Neuronal stem cell (in vitro differentiated cells): Measurements from ENCODE around the gene BRD1.

Experiments used
- DNase-seq: peaks from one replicate; pipeline ENCODE4 v3.0.0-alpha.2; 2013; ENCODE audit warnings: low spot score
- H2AFZ ChIP-seq: one replicate; pipeline ENCODE4 v1.6.1; 2013; ENCODE audit warnings: mild to moderate bottlenecking, low read length, inconsistent platforms
- H2AK5ac ChIP-seq: 2 replicates; pipeline ENCODE4 v1.6.1; 2013; ENCODE audit warnings: low read depth, mild to moderate bottlenecking, inconsistent platforms, low read length, moderate library complexity, mixed read lengths
- H2BK120ac ChIP-seq: 2 replicates; pipeline ENCODE4 v1.6.1; 2013; ENCODE audit warnings: low read depth, mild to moderate bottlenecking, inconsistent platforms, low read length, moderate library complexity, mixed read lengths
- H2BK12ac ChIP-seq: one replicate; pipeline ENCODE4 v1.6.1; 2013; ENCODE audit warnings: low read length, inconsistent platforms
- H2BK15ac ChIP-seq: 2 replicates; pipeline ENCODE4 v1.6.1; 2013; ENCODE audit warnings: mild to moderate bottlenecking, low read length, inconsistent platforms, mixed read lengths
- H2BK5ac ChIP-seq: one replicate; pipeline ENCODE4 v1.6.1; 2013; ENCODE audit warnings: inconsistent platforms, mild to moderate bottlenecking, low read length, moderate library complexity
- H3K14ac ChIP-seq: one replicate; pipeline ENCODE4 v1.6.1; 2013; ENCODE audit warnings: low read length, inconsistent platforms
- H3K18ac ChIP-seq: 2 replicates; pipeline ENCODE4 v1.6.1; 2013; ENCODE audit warnings: low read length, inconsistent platforms
- H3K23ac ChIP-seq: 2 replicates; pipeline ENCODE4 v1.6.1; 2013; ENCODE audit warnings: low read depth, mild to moderate bottlenecking, mixed read lengths, low read length, inconsistent platforms; ENCODE audit not compliant: poor library complexity
- H3K27ac ChIP-seq: replicated peaks from 3 replicates; pipeline ENCODE4 v1.5.1; 2013; ENCODE audit warnings: low read length, inconsistent platforms
- H3K27me3 ChIP-seq, 3 experiments: 2 replicates each; pipeline ENCODE4 v1.6.1; 2013; ENCODE audit warnings: low read length in 3 of 3, mild to moderate bottlenecking in 2 of 3, inconsistent platforms in 1 of 3, low read depth in 1 of 3, mixed read lengths in 1 of 3, moderate library complexity in 1 of 3; ENCODE audit not compliant: control insufficient read depth in 3 of 3, insufficient read depth in 3 of 3
- H3K36me3 ChIP-seq, 2 donors: replicated peaks in 1 of 2; 2 replicates each; pipeline ENCODE4 v1.6.1; 2013; ENCODE audit warnings: low read length in 2 of 2; ENCODE audit not compliant: control insufficient read depth in 2 of 2, insufficient read depth in 2 of 2
- H3K4ac ChIP-seq: 2 replicates; pipeline ENCODE4 v1.6.1; 2013; ENCODE audit warnings: inconsistent platforms, mild to moderate bottlenecking, low read length, moderate library complexity
- H3K4me1 ChIP-seq, 2 donors: 1 replicate in 1 of 2; 2 replicates in 1 of 2; pipeline ENCODE4 v1.6.1; 2013; ENCODE audit warnings: low read length in 2 of 2, low read depth in 1 of 2; ENCODE audit not compliant: control insufficient read depth in 2 of 2, insufficient read depth in 1 of 2
- H3K4me2 ChIP-seq: one replicate; pipeline ENCODE4 v1.6.1; 2013; ENCODE audit warnings: mild to moderate bottlenecking, low read length, inconsistent platforms; ENCODE audit not compliant: insufficient read depth, poor library complexity, severe bottlenecking
- H3K4me3 ChIP-seq, 2 donors: 2 replicates each; pipeline ENCODE4 v1.5.1; 2013; ENCODE audit warnings: low read length in 2 of 2, mild to moderate bottlenecking in 2 of 2, inconsistent platforms in 1 of 2, moderate library complexity in 1 of 2
- H3K79me1 ChIP-seq: one replicate; pipeline ENCODE4 v1.6.1; 2013; ENCODE audit warnings: low read depth, mild to moderate bottlenecking, inconsistent platforms, low read length, moderate library complexity
- H3K9ac ChIP-seq: one replicate; pipeline ENCODE4 v1.6.1; 2013; ENCODE audit warnings: mild to moderate bottlenecking, low read depth, low read length, inconsistent platforms; ENCODE audit not compliant: poor library complexity
- H3K9me3 ChIP-seq, 2 donors: replicated peaks in 1 of 2; 2 replicates each; pipeline versions ENCODE3 to v1.6.1; 2013; ENCODE audit warnings: low read length in 2 of 2, mild to moderate bottlenecking in 2 of 2, inconsistent platforms in 1 of 2, low read depth in 1 of 2, mixed read lengths in 1 of 2, moderate library complexity in 1 of 2; ENCODE audit not compliant: control insufficient read depth in 2 of 2, insufficient read depth in 1 of 2
- H4K8ac ChIP-seq: one replicate; pipeline ENCODE4 v1.6.1; 2013; ENCODE audit warnings: low read depth, mild to moderate bottlenecking, inconsistent platforms, low read length, moderate library complexity
- H4K91ac ChIP-seq: one replicate; pipeline ENCODE4 v1.6.1; 2013; ENCODE audit warnings: low read length, low read depth, mild to moderate bottlenecking, inconsistent platforms; ENCODE audit not compliant: poor library complexity
- WGBS, 2 donors: extraction: QIAGEN DNeasy Blood & Tissue Kit; methylation state at CpG; one replicate each; pipeline ENCODE4 v1.1.7; 2013; ENCODE audit warnings: missing lambda C conversion rate in 2 of 2, mixed read lengths in 1 of 2; ENCODE audit not compliant: insufficient read length in 2 of 2, insufficient replicate concordance in 1 of 2; ENCODE audit errors: extremely low coverage in 2 of 2; 5-methylcytosine and 5-hydroxymethylcytosine counted together

BRD1 gene

DNA sequence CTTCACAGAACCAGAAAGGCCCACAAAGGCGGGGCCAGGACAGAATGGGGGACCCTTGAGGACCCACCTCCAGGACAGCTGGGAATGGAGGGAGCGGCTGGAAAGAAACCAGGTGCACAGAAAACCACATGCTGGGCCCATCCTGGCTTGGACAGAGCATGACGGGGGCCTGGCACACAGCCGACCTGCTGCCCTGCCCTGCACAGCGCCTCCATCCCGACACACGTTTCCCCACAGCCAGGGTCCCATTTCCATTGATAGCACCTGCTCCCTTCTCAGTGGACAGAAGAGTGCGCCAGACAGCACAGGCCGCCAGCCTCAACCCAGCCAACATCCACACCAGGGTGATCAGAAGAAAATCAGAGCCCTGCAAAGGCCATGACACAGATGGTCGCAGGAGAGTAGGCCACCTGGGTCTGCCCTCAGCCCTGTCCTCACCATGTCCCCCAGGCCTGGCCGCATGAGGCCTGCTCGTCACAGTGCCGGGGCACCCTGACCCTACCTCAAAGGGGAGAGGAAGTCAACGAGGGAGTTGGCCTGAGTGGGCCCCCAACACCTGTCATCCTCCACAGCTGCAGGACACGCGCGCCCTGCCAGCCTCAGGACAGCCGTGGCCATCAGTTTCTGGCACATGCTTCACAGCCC lies 28.1 kb downstream of the BRD1 start:
- Histone ChIP-seq H3K36me3 (peaks cover 48 to 95% of the 10 kb centered on the region in 2 donors), H3K4ac (no peak overlapping the region), H3K9me3 (peaks cover 0 to 2% of the 10 kb centered on the region in 2 donors)

DNA sequence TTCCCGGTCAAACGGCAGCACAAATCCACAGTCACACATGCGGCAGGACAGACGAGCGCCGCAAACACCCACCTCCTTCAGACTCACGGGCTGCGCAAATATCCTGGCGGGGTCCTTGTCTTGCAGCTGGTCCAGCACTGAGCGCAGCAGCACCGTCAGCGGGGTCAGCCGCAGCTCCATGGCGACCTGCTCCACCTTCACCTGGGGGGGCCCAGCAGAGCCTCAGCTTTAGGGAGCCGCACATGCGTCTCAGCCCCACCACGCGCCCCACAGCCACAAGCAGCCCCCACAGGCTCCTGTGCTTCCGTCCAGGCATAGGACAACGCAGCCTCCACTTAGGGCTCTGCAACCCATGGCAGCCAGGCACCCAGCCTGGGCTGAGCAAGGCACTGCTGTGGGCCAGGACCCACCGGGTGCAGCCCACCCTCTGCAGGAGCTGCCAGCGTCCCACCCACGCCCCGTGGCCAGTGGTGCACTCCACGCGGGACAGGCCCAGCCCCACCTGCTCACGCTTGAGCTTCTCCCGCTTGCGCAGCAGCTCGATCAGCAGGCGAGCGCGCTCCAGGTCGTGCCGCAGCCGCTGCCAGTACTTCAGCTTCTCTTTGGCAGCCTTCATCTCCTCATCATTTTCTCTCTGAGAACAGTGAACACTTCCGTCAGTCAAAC lies 29.1 kb downstream of the BRD1 start:
- Histone ChIP-seq H3K23ac (peak overlapping the region; percentile 85), H3K36me3 (peaks cover 53 to 95% of the 10 kb centered on the region in 2 donors), H4K91ac (no peak overlapping the region), H2BK5ac (peak overlapping the region; percentile 53), H3K4me1 (peaks cover 0 to 2% of the 10 kb centered on the region in 2 donors), H2BK15ac (no peak overlapping the region), H3K4me3 (peak overlapping the region in 1 of 2 donors; percentile 24), H2AK5ac (no peak overlapping the region), H4K8ac (no peak overlapping the region), H3K4ac (no peak overlapping the region), H3K9ac (no peak overlapping the region), H2BK120ac (no peak overlapping the region), H3K27me3 (no peaks in the 10 kb centered on the region), H3K79me1 (peaks cover 42% of the 10 kb centered on the region), H2AFZ (no peak overlapping the region), H3K18ac (no peak overlapping the region), H3K14ac (no peak overlapping the region), H2BK12ac (peak overlapping the region; percentile 16), H3K9me3 (peaks cover 0 to 2% of the 10 kb centered on the region in 2 donors), H3K27ac (no peak overlapping the region), H3K4me2 (no peak overlapping the region)
- no peak for DNase-seq
- WGBS, 2 donors = no CpG with 5 or more reads among the region's 37 CpGs

More for the DNA sequence above, 28.1 kb downstream of the BRD1 start:
- Histone ChIP-seq H2BK15ac (no peak overlapping the region), H2BK12ac (peak overlapping the region; percentile 90), H4K91ac (no peak overlapping the region), H3K4me2 (no peak overlapping the region), H3K23ac (peak overlapping the region; percentile 80), H3K9ac (peak overlapping the region; percentile 21), H3K79me1 (peaks cover 47% of the 10 kb centered on the region), H3K14ac (peak overlapping the region; percentile 11), H3K27me3 (no peaks in the 10 kb centered on the region), H3K18ac (peak overlapping the region; percentile 27), H4K8ac (peak overlapping the region; percentile 65), H2AK5ac (peak overlapping the region; percentile 26), H2BK5ac (peak overlapping the region; percentile 66), H3K4me1 (peaks cover 0 to 2% of the 10 kb centered on the region in 2 donors), H3K4me3 (no peak overlapping the region), H2BK120ac (no peak overlapping the region), H3K27ac (no peak overlapping the region), H2AFZ (no peak overlapping the region)
- no peak for DNase-seq
- no CpG with 5 or more reads among the region's 18 CpGs for WGBS, 2 donors

DNA sequence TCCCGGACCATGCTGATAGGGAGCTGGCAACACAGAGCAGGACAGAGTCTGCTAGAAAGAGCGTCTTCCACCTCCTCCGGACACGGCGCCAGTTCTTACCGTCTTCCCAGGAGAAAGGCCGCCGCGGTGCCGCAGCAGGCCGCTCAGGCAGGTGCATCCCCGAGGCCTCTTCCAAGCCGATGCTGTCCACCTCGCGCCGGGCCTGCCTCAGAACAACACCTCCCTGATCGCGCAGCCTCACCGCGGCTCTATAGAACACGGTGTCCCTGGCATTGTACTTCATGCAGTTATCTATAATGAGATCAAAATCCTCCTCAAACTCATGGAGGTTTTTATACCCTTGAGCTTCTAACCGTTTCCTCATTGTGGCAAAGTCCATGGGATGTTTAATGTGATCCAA lies 30.0 kb downstream of the BRD1 start:
- peaks cover 39% of the 10 kb centered on the region for H3K79me1 ChIP-seq
- no peak overlapping the region for H3K4me3 ChIP-seq
- no peak overlapping the region for H2AK5ac ChIP-seq
- no peak overlapping the region for H3K23ac ChIP-seq
- H2BK12ac ChIP-seq = no peak overlapping the region
- H3K4me1 ChIP-seq = peaks cover 0 to 2% of the 10 kb centered on the region in 2 donors
- no peak overlapping the region for H3K18ac ChIP-seq
- H3K9me3 ChIP-seq = no peaks in the 10 kb centered on the region
- no peak overlapping the region for H2BK120ac ChIP-seq
- no peak overlapping the region for H3K4ac ChIP-seq
- DNase-seq = no peak
- peak overlapping the region; percentile 32 for H4K8ac ChIP-seq
- no peak overlapping the region for H3K27ac ChIP-seq
- H3K9ac ChIP-seq = no peak overlapping the region
- peaks cover 56 to 95% of the 10 kb centered on the region in 2 donors for H3K36me3 ChIP-seq
- no peak overlapping the region for H2AFZ ChIP-seq
- no CpG with 5 or more reads among the region's 22 CpGs for WGBS, 2 donors
- H2BK15ac ChIP-seq = no peak overlapping the region
- no peak overlapping the region for H4K91ac ChIP-seq
- H3K14ac ChIP-seq = no peak overlapping the region
- no peak overlapping the region for H2BK5ac ChIP-seq
- no peak overlapping the region for H3K4me2 ChIP-seq
- H3K27me3 ChIP-seq = no peaks in the 10 kb centered on the region

DNA sequence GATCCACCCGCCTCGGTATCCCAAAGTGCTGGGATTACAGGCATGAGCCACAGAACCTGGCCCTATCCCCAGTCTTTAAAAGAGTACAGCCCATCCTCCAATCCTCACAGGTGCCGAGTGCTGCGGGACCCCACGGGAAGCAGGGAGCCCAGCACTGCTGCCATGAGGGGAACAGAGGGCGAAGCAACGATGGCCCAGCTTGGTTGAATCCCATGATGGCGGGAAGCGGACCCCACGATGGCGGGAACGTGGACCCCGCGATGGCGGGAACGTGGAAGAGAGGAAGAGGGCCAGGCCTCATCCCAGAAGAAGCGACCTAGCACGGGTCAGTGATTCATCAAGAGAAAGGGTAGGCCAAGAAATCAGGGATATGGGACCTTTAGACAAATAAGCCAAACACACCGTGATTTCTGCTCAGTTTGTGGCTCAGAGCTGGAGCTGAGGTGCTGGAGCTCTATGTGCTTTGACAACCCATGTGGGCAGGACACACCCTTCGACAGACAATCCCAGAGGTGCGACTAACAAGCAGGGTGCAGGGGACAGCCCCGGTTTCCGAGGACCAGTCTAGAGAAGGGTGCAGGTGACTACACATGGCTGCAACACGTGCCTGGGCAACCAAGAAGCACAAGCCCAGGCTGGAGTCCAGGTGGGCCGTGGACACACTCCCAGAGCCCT lies 30.9 kb downstream of the BRD1 start:
- H3K27me3 ChIP-seq = no peaks in the 10 kb centered on the region
- no peak overlapping the region for H3K18ac ChIP-seq
- peaks cover 36% of the 10 kb centered on the region for H3K79me1 ChIP-seq
- peaks cover 59 to 99% of the 10 kb centered on the region in 2 donors for H3K36me3 ChIP-seq
- no peak overlapping the region for H4K8ac ChIP-seq
- no peak overlapping the region for H2BK15ac ChIP-seq
- no peak overlapping the region for H3K23ac ChIP-seq
- H3K4me3 ChIP-seq = no peak overlapping the region
- no CpG with 5 or more reads among the region's 25 CpGs for WGBS, 2 donors
- no peak overlapping the region for H4K91ac ChIP-seq
- no peak overlapping the region for H3K27ac ChIP-seq
- no peak overlapping the region for H2BK12ac ChIP-seq
- H2BK120ac ChIP-seq = no peak overlapping the region
- no peak overlapping the region for H3K4ac ChIP-seq
- no peak overlapping the region for H3K9ac ChIP-seq
- peaks cover 0 to 2% of the 10 kb centered on the region in 2 donors for H3K4me1 ChIP-seq
- no peak overlapping the region for H3K4me2 ChIP-seq
- H2BK5ac ChIP-seq = no peak overlapping the region
- no peak for DNase-seq
- no peak overlapping the region for H2AK5ac ChIP-seq
- H3K9me3 ChIP-seq = no peaks in the 10 kb centered on the region
- H3K14ac ChIP-seq = peak overlapping the region; percentile 78
- no peak overlapping the region for H2AFZ ChIP-seq
